ENCODE measurements around the gene EVA1C. TPM values are rescaled to one million over a fixed set of nuclear protein-coding genes. Genes with fewer than 3 reads are reported as not detected.

The EVA1C gene
- total and polyA plus RNA-seq, 2 donors (not counting 3 experiments of a cell fraction or from before 2014, with no cell fraction given) = 22.8 to 38.6 TPM

DNA sequence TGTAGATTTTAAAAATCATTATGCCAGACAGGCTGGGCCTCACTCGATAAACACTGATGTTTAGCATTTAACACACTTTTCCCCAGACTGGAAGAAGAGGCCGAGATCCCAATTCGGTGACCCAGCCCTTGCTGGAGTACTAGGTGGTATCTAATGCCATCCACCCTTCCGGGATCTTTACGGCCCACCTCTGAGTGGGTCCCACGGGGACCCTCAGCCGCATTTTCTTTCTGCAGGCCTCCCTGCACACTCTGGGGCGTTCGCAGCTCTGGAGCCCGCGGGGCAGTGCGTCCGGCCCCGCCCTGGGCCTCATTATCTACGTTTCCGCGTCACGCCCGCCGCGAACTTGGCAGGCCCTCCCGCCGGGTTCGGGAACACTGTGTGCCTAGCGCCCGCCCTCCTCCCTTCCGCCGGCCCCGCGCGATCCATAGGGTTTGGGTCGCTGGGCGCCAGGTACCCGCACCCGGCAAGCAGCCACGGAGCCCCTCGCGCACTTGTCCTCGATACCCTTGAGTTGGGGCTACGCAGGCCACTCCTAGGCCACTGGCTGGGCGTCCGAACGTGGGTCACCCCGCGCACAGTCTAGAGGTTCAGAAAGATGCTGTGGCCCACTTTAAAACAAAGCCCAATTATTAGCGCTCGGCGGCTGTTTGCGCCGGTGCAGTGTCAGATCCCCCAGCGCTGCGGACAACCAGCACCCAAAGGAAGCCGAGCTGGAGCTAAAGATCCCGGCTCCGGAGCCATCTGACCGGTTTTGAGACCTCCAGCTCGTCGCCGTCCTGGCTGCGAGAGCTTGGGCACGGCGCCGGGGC lies 950 bp upstream of the EVA1C start:
- H3K79me2 ChIP-seq (ENCODE audit: control insufficient read depth, insufficient read depth, low read length) = peaks cover 41% of the 10 kb centered on the region
- DNase-seq (ENCODE audit: low read depth, low spot score) = peak; percentile 57
- peak overlapping the region; percentile 99 for H3K9ac ChIP-seq (replicated peaks; ENCODE audit: extremely low read depth, insufficient read depth, low read length)
- no peaks in the 10 kb centered on the region for H3K9me1 ChIP-seq (replicated peaks; ENCODE audit: control insufficient read depth, extremely low read depth, insufficient read depth, low read length)
- TF ChIP-seq GATA2 (IDR thresholded peaks at IDR 0.05; ENCODE audit: insufficient read depth, insufficient read length, low read depth, low read length) (no peak), POLR2AphosphoS5 (IDR thresholded peaks at IDR 0.05; ENCODE audit: insufficient read depth, low read depth, low read length) (peak; percentile 40), POLR2A (IDR thresholded peaks at IDR 0.05; ENCODE audit: low read depth, low read length) (peak; percentile 18), EZH2 (IDR thresholded peaks at IDR 0.05; ENCODE audit: borderline replicate concordance, low read depth, low read length, severe bottlenecking) (no peak), MAX (IDR thresholded peaks at IDR 0.05; ENCODE audit: insufficient read depth, insufficient read length) (no peak), CTCF (IDR thresholded peaks at IDR 0.05; ENCODE audit: extremely low read depth in 1 of 2, insufficient read depth in 1 of 2, low read depth in 1 of 2, low read length in 2 of 2) (no peak)
- H4K20me1 ChIP-seq (replicated peaks; ENCODE audit: control insufficient read depth, extremely low read depth, insufficient read depth, low read length) = no peaks in the 10 kb centered on the region
- ChIA-PET POLR2A (interaction anchor here (0.6 to 0.9 kb wide), 2 partner anchors 64 to 328 kb away, joined by 3 to 4 read pairs; no protein-coding TSS in a partner anchor), CTCF (interaction anchor here (1.1 to 13.1 kb wide), 8 partner anchors 8 to 186 kb away, joined by 3 to 286 read pairs (median 8); no protein-coding TSS in a partner anchor)
- dilution Hi-C loops (cut with MboI; ENCODE audit: extremely low pct_ligation_motif_present, low sequenced_read_pairs) = no loop called here
- intact Hi-C loops (cut with micrococcal nuclease) = loop anchor here (1.0 to 2.0 kb wide), 4 partner anchors 8 to 88 kb away; partner anchors contain the start of gene URB1
- H3K36me3 ChIP-seq (ENCODE audit: control insufficient read depth in 2 of 2, extremely low read depth in 1 of 2, insufficient read depth in 2 of 2, low read length in 2 of 2) = no peaks in the 10 kb centered on the region
- no peaks in the 10 kb centered on the region for H3K9me3 ChIP-seq (replicated peaks; ENCODE audit: control insufficient read depth, insufficient read depth, low read length)
- H3K4me1 ChIP-seq (ENCODE audit: control insufficient read depth, extremely low read depth, insufficient read depth, low read length) = peaks cover 37% of the 10 kb centered on the region
- H3K27ac ChIP-seq (ENCODE audit: insufficient read depth, low read depth, low read length) = peak overlapping the region; percentile 99
- FAIRE-seq = peak; percentile 81
- peak overlapping the region; percentile 88 for H3K4me2 ChIP-seq (ENCODE audit: insufficient read depth, low read length)
- peak overlapping the region; percentile 55 for H2AFZ ChIP-seq (ENCODE audit: low read depth, low read length)
- H3K4me3 ChIP-seq (replicated peaks in 1 of 3; ENCODE audit: insufficient read depth in 1 of 3, low read depth in 1 of 3, low read length in 3 of 3) = peak overlapping the region; percentile 46 to 81 (median 73)
- H3K27me3 ChIP-seq (ENCODE audit: control insufficient read depth in 2 of 2, insufficient read depth in 2 of 2, low read length in 2 of 2) = no peaks in the 10 kb centered on the region
- BruUV-seq (replicated peaks) = TSS peak; percentile 44

All from endothelial cell of umbilical vein (primary cell).